Measurements from ENCODE around the gene DEAF1. TPM values are rescaled to one million over a fixed set of nuclear protein-coding genes. Genes with fewer than 3 reads are reported as not detected.
"Not testable (repeated sequence)": the region's sequence is repeated elsewhere in the genome, so short reads cannot be mapped to it uniquely, and the experiment has no call there.

DEAF1 gene
- total and polyA plus RNA-seq, 2 experiments from 2014 or later = 88.6 to 90.0 TPM

GRCh38 chr11:650482-650881, 44.5 kb downstream of the DEAF1 start:
- no peaks in the 10 kb centered on the region for H3K4me1 ChIP-seq (ENCODE audit: low read depth)
- no peak overlapping the region for H3K4me3 ChIP-seq
- H3K36me3 ChIP-seq = peaks cover 10% of the 10 kb centered on the region
- no peak for DNase-seq (ENCODE audit: low read depth in 1 of 2, low spot score in 1 of 2)
- H3K27me3 ChIP-seq = no peaks in the 10 kb centered on the region
- H3K9me3 ChIP-seq (ENCODE audit: low read depth) = no peaks in the 10 kb centered on the region
- TF ChIP-seq CTCF (IDR thresholded peaks at IDR 0.05; ENCODE audit: low read depth, low read length) = no peak
- no peak overlapping the region for H3K27ac ChIP-seq

GRCh38 chr11:647672-648158, 47.3 kb downstream of the DEAF1 start:
- not testable (repeated sequence) for DNase-seq (ENCODE audit: low read depth in 1 of 2, low spot score in 1 of 2); H3K9me3 ChIP-seq (ENCODE audit: low read depth); H3K4me1 ChIP-seq (ENCODE audit: low read depth); H3K27ac ChIP-seq; H3K4me3 ChIP-seq; H3K27me3 ChIP-seq
- peaks cover 10% of the 10 kb centered on the region for H3K36me3 ChIP-seq

- Histone ChIP-seq H3K27ac (no peak overlapping the region), H3K36me3 (peaks cover 10% of the 10 kb centered on the region), H3K4me1 (ENCODE audit: low read depth) (no peaks in the 10 kb centered on the region), H3K27me3 (no peaks in the 10 kb centered on the region), H3K9me3 (ENCODE audit: low read depth) (no peaks in the 10 kb centered on the region), H3K4me3 (no peak overlapping the region)
- no peak for TF ChIP-seq CTCF (IDR thresholded peaks at IDR 0.05; ENCODE audit: low read depth, low read length)
- DNase-seq (ENCODE audit: low read depth in 1 of 2, low spot score in 1 of 2) = no peak
These were observed 48.8 kb downstream of the DEAF1 start for GRCh38 chr11:646214-646613.

- no peaks in the 10 kb centered on the region for H3K4me1 ChIP-seq (ENCODE audit: low read depth)
- H3K27ac ChIP-seq = no peak overlapping the region
- no peak overlapping the region for H3K4me3 ChIP-seq
- H3K36me3 ChIP-seq = peaks cover 5% of the 10 kb centered on the region
- no peak for DNase-seq (ENCODE audit: low read depth in 1 of 2, low spot score in 1 of 2)
- no peaks in the 10 kb centered on the region for H3K9me3 ChIP-seq (ENCODE audit: low read depth)
- peaks cover 1% of the 10 kb centered on the region for H3K27me3 ChIP-seq
- TF ChIP-seq CTCF (IDR thresholded peaks at IDR 0.05; ENCODE audit: low read depth, low read length) = no peak
These were observed 49.5 kb downstream of the DEAF1 start for GRCh38 chr11:645536-645935.

- peaks cover 16% of the 10 kb centered on the region for H3K27me3 ChIP-seq
- no peak for DNase-seq (ENCODE audit: low read depth in 1 of 2, low spot score in 1 of 2)
- no peak for TF ChIP-seq CTCF (IDR thresholded peaks at IDR 0.05; ENCODE audit: low read depth, low read length)
- peaks cover under 1% of the 10 kb centered on the region for H3K4me1 ChIP-seq (ENCODE audit: low read depth)
- H3K36me3 ChIP-seq = no peaks in the 10 kb centered on the region
- no peak overlapping the region for H3K27ac ChIP-seq
- no peak overlapping the region for H3K4me3 ChIP-seq
- no peaks in the 10 kb centered on the region for H3K9me3 ChIP-seq (ENCODE audit: low read depth)
These were observed 50.9 kb downstream of the DEAF1 start for GRCh38 chr11:643849-644738.

- Histone ChIP-seq H3K36me3 (no peaks in the 10 kb centered on the region), H3K4me1 (ENCODE audit: low read depth) (peaks cover 8% of the 10 kb centered on the region), H3K9me3 (ENCODE audit: low read depth) (no peaks in the 10 kb centered on the region), H3K27ac (no peak overlapping the region), H3K4me3 (no peak overlapping the region), H3K27me3 (peaks cover 23% of the 10 kb centered on the region)
- no peak for TF ChIP-seq CTCF (IDR thresholded peaks at IDR 0.05; ENCODE audit: low read depth, low read length)
- no peak for DNase-seq (ENCODE audit: low read depth in 1 of 2, low spot score in 1 of 2)
These were observed 51.7 kb downstream of the DEAF1 start for GRCh38 chr11:643366-643765.

Measured in cardiac muscle cell (in vitro differentiated cells and primary cell).